NK-92 treated with Interleukin-12 subunit alpha and Interleukin-12 subunit beta, amount 100 ng/mL, for 24 hours (cell line): ENCODE measurements around the gene GNAI3.

ENCODE experiments used
- DNase-seq: peaks from one replicate; lab custom pipeline; 2025; lab: John Stamatoyannopoulos, UW

Gene GNAI3

DNA sequence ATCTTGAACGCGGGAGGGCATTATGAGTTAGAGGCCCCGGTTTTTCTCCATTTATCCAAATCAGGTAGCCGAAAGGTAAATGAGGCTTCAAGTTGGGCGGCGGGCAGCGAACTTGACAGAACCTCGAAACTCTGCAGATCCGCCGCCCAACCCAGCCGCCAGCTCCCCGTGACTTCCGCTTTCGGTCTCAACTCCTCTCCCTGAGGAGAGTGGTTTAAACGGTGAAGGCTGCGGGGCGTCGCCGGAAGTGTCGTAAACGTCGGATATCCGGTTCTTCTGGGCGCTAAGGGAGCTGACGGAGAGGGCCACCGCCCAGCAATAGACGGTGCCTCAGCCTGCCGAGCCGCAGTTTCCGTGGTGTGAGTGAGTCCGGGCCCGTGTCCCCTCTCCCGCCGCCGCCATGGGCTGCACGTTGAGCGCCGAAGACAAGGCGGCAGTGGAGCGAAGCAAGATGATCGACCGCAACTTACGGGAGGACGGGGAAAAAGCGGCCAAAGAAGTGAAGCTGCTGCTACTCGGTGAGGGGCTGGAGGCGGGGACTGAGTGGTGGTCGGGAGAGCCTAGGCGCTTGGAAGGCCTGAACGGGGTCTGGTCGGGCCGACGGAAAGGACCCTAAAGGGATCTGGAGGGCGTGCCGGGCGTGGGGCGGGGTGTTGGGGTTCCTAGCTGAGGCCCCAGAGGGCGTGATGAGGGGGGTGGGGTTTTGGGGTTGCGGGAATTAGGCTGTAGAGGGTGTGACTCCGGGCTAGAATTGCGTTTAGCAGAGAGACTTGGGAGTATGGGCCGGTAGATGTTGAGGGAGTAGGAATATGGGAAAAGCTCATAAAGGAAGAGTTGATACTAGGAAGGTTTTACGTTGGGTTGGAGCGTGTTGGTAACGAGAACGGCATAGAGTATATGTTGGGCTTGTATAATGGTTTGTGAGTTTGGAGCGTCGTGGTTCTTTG, at the start of gene GNAI3:
Gene GNAI3 (plus strand): TSS at position 295 of the 947 bp plus-strand sequence. CDS start 106 bp downstream, at position 401.
- DNase-seq: peak; percentile 90

GRCh38 chr1:109499081-109499480, 49.3 kb upstream of the GNAI3 start:
- DNase-seq: no peak

DNA sequence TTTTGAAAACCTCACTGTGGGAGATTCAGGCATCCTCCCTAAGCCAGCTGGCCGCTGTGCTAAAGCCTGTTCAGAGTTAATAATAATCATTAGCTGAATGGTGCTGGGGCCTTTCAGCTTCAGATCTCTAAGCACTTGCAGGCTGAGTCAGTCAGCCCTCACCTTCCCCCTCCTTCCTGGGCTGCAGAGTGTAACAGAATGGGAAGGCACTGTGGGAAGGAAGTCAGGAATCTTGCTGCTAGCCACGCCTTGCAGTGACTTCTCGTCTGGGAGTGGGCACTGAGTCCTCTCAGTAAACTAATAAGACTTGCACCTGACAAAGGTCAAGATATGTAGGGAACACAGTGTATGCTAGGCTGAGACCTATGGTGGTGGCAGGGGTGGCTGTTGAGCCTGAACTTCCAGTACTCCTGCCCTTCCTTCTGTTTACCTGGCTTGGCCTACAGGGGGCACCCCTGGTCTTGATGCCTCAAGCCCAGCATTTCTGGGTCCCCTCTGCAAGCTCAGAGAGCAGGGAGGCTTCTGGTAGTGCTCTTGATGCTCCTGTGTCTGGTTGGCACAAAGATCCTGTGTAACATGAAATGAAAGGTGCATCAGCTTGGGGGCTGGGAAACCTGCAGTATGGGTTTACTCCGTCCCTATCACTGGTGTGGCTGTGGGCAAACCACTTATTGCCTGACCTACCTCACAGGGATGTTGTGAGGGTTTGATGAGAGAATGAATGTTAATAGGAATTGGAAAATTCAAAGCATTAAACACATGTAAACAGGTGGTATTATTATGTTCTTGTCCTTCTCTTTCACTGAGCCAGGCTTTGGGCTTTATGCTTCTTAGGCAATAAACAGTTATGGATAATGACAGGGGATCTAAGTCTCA, 48.5 kb upstream of the GNAI3 start:
- DNase-seq: no peak

GRCh38 chr1:109500941-109501381, 47.5 kb upstream of the GNAI3 start:
- no peak for DNase-seq

GRCh38 chr1:109501644-109502363, 46.6 kb upstream of the GNAI3 start:
- no peak for DNase-seq

DNA sequence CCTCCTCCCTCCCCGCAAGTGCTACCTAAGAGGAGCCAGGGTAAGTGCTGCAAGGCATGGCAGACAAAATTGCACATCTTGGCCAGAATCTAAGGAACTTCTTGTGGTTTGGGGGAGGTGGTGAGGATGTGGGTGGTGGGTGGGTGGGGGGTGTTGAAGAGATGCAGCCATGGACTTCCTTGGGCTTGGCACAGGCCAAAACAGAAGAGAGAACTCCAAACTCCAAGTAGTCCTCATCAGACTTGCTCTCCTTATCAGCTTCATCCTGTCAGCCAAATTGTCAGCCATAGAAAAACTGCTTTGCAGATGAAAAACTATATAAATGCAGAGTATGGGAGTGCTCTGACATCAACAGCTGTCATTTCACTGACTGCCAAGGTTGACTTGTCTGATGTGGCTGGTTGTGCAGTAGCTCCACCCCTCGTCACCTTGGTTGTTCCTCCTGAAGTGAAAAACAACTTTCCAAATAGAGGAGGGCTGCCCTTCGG, 46.0 kb upstream of the GNAI3 start:
- no peak for DNase-seq

DNA sequence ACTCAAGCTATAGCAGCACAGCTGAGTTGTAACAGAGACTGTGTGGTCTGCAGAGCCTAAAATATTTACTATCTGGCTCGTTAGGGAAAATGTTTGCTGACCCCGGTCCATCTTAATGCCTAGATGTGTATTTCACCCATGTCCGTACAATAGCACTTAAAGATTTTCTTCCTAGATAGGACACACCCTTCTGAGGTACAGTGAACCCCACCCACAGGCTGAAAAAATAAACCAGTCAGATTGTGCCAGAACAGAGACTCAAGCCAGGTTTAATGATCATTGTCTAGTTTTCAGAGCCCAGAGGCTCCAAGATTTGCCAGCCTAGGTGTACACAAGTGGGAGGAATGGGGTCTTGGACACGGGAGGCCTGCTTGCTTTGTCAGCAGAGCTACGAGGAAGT, 44.5 kb upstream of the GNAI3 start:
- DNase-seq: no peak

GRCh38 chr1:109504974-109505373, 43.4 kb upstream of the GNAI3 start:
- DNase-seq: no peak

DNA sequence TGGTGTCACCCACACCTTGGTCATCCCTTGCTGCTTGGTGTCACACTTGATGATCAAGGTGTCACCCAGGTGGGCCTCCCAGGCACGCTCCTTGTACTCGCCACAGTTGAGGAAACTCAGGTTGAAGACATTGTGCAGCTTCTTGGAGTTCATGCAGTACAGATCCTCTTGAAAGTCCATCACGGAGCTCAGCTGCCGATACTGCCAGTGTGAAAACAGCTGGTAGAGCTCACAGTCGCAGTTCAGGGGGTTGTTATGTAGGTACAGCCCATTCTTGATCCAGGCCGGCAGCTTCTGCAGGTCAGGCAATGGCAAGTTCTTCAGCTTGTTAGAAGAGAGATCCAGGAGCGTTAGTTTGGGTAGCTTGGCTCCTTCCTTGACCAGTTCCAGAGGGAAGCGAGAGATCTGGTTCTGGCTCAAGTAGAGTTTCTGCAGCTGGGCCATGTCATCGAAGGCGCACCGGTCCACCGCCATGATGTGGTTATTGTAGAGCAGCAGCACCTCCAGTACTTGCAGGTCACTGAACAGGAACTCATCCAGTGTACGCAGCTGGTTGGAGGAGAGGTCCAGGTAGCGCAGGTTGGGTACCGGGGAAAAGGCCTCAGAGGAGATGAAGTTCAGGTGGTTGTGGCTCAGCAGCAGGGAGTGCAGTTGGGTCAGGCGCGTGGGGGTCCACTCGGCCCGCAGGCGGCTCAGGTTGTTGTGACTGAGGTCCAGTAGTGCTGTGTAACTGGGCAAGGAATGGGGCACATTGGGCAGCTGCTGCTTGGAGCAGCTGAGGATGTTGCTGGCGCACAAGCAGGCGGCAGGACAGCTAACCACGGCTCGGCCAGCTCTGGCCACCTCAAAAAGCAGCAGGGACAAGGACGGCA, 40.2 kb upstream of the GNAI3 start:
- no peak for DNase-seq

DNA sequence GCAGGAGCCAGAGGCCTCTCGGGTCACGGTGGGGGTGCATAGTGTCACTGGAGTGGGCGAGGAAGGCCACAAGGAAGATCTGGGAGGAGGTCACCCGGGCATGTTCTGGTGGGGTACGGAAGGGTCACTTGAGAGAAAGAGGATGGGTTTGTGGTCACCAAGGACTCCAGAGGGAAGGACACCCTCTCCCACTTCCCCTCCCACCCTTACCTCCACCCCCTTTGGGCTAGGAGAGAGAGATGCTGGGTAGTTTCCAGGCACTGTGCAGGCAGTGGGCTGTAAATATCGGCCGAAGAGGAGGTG, 39.6 kb upstream of the GNAI3 start:
- no peak for DNase-seq

GRCh38 chr1:109509176-109510134, 39.0 kb upstream of the GNAI3 start, which contains the start of gene AMIGO1:
Gene AMIGO1 (minus strand): TSS chr1:109509727. CDS start chr1:109508912, 815 bp downstream.
- DNase-seq: no peak

DNA sequence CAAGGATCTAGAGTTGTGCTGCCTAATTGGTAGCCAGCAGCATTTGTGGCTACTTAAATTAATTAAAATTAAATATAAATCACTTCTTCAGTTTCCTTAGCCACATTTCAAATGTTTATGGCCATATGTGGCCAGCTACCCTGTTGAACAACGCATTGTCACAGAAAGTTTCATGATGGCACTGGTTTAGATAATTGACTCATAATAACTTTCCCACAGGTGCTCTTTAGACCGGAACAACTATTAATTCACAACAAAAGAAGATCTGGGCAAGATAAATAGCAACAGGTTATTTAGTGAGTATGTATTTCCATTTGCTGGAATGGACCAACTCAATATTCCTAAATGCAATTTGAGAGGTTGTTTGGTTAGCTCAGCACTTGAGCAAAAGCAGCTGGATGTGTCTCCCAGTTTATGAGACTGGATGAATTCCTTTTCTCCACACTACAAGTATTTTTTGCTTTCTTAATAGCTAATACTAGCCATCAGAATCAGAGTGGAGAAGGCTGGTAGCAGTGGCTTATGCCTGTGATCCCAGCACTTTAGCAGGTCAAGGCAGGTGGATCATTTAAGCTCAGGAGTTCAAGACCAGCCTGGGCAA, 35.2 kb upstream of the GNAI3 start:
- no peak for DNase-seq

GRCh38 chr1:109514846-109515245, 33.6 kb upstream of the GNAI3 start:
- no peak for DNase-seq

DNA sequence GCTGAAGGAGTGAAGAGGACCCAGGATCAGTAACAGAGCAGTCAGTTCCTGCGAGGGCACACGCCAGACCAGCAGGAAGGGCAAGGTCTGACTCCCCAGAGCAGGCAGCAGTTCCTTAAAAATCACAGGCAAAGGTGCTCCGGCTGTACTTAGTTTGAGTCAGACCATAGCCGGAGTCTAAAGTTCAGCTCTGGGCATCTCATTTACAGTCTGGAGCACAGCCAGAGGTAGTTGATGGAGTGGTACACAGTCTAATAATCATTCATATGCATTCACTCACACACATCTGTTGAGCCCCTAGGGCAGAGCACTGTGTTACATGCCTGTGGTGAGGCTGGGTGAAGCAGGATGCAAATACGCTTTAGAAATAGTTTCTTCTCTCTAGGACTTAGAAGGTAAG, 31.5 kb upstream of the GNAI3 start:
- no peak for DNase-seq

GRCh38 chr1:109517337-109517736, 31.1 kb upstream of the GNAI3 start:
- no peak for DNase-seq

DNA sequence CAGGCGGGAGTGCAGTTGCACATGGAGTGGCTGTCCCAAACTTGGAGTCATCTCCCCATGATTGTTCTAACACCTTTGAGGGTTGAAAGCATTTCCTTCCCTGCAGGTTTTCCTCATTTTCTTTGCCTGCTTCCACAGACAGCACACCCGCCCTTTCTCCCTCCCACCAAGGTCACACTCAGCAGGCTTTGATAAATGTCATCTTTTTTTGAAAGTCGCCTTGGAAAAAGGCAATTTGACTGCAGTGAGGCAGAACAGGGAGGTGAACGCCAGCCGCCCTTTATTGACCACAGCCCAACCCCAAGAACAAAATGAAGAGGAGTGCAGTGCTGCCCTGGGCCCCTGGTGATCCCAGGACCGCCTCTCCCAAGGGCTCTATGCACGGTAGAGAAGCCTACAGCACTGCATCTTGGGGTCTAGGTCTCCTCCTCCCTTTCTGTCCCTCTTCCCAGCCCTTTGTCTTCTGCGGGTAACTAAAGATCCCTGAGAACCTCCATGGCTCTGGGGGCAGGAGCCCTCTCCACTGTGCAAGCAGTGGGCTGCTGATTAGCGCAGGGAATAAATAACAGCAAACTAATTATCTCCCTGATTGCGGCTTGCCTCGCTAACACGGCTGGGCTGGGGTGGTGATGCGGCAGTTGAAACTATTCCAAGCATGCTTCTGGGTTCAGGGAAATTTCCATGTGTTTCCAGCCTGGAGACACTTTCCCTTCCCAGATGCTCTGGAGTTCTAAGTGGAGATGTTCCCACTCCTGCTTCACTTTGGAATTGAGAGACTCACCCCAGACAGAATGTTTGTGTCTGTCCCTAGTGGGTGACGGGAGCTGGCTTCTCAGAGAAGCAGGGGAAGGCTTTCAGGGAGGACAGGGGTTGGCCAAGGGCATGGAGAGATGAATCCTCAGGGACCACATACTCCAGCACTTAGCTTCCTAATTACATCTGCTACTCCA, 27.1 kb upstream of the GNAI3 start:
- no peak for DNase-seq

DNA sequence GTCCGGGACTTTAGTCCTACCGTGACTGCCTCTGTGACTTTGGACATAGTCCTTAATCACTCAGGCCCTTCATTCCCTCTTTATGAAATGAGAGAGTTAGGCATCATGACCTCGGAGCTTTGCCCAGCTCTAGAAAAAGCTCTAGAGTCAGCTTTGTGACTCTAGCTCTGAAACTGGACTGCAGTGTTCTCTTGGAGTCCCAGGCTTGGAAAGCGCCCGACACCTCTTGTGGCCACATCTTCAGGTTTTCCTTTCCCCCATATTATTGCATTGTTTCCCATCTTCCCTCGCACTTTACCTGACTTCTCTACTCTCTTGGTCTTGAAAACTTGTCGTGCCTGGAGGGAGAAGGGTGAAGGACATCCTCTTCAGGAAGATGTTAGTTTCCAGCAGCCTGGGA, 26.4 kb upstream of the GNAI3 start:
- DNase-seq: no peak

- no peak for DNase-seq
Observed at GRCh38 chr1:109523706-109524105, 24.7 kb upstream of the GNAI3 start.
